ENCODE measurements around the gene SCRN2.

The SCRN2 gene

DNA sequence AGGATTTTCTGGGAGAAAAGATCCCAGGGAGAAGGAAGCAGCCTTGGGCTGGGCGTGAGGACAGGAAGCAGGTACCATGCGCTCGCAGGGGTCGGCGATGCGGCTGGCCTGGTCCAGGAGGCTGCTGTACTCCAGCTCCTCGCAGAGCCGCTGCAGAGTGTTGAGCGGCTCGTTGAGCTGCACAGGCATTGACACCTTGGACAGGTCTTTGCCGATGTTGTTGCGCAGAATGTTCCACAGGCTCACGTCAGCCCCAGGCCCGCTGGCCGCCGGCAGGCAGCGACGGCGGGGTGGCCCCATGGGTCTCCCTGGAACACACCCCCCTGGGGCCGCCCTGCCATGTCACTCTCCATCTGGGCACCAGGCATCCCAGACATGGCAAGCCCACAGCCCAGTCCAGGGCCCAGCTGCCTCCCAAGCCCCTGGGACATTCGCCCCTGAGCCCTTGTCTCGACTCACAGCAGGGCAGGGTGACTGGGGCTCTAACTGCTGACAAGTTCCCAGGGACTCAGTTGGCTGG is 27.5 kb downstream of the SCRN2 start:
- no peak overlapping the region for H3K27ac Mint-ChIP-seq
- H3K4me1 Mint-ChIP-seq, result no peaks in the 10 kb centered on the region
- no peaks in the 10 kb centered on the region for H3K9me3 Mint-ChIP-seq
- TF ChIP-seq, protein P1, sequence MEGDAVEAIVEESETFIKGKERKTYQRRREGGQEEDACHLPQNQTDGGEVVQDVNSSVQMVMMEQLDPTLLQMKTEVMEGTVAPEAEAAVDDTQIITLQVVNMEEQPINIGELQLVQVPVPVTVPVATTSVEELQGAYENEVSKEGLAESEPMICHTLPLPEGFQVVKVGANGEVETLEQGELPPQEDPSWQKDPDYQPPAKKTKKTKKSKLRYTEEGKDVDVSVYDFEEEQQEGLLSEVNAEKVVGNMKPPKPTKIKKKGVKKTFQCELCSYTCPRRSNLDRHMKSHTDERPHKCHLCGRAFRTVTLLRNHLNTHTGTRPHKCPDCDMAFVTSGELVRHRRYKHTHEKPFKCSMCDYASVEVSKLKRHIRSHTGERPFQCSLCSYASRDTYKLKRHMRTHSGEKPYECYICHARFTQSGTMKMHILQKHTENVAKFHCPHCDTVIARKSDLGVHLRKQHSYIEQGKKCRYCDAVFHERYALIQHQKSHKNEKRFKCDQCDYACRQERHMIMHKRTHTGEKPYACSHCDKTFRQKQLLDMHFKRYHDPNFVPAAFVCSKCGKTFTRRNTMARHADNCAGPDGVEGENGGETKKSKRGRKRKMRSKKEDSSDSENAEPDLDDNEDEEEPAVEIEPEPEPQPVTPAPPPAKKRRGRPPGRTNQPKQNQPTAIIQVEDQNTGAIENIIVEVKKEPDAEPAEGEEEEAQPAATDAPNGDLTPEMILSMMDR (IDR thresholded peaks at IDR 0.05; ENCODE audit: unreplicated experiment in 3 of 3), result no peak
- no peaks in the 10 kb centered on the region for H3K27me3 Mint-ChIP-seq (ENCODE audit: low read depth)
- H3K36me3 Mint-ChIP-seq (ENCODE audit: low read depth), result peaks cover 24% of the 10 kb centered on the region
- H3K4me3 Mint-ChIP-seq, result no peak overlapping the region

DNA sequence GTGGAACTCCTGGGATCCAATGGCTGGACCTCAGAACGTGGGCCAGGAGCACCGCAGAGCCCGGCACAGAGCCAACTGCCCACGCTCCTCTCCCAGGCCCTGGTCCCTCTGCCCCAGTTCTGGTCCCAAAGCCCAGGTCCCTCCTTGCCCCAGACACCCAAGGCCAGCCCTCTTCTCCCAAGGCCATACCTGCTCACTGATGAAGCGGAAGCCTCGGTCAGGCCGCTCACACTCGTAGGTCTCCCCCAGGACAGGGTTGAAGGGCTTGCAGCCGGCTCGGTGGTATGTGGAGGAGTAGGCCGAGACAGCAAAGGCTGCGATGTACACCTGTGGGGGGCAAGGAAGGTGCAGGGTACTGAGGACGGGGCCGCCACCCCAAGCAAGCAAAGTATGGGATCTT is 28.0 kb downstream of the SCRN2 start:
- Mint-ChIP-seq H3K27ac (no peak overlapping the region), H3K36me3 (ENCODE audit: low read depth) (peaks cover 24% of the 10 kb centered on the region), H3K27me3 (ENCODE audit: low read depth) (no peaks in the 10 kb centered on the region), H3K4me1 (no peaks in the 10 kb centered on the region), H3K9me3 (no peaks in the 10 kb centered on the region), H3K4me3 (no peak overlapping the region)
- TF ChIP-seq, protein P1 (IDR thresholded peaks at IDR 0.05; ENCODE audit: unreplicated experiment in 3 of 3), result no peak

DNA sequence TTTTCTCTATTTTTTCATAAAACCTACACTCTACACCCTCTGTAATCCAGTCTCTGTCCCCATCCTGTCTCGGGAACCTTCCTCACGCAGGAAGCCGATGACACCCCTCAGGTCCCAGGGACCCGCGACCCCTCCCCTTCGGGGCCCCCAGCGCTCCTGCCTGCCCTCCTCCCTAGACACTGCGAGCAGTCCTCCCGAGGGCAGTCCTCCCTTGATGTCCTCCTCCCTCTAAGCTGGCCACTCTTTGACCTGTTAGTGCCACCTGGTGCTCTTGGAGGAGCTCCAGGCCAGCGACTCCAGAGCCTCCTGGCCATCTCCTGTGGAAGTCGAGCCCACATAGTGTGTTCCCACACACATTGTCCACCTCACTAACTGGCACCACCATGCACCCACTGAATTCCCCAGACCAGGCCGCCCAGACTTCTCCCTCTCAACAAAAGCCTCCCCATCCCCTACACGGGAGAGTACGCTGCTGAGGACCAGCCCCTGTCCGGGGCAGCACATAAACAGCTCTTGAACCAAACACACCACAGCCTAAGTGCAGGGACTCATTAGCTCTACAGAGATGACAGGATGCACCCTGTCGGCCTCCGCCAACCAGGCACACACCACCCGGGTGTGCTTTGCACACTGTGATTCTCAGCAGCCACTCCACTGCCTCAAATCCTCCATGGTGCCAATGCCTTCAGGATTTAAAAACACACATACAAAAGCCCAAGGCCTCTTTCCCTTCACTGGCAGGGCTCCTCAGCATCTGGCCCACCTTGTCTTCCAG is 28.7 kb downstream of the SCRN2 start:
- H3K27ac Mint-ChIP-seq, result no peak overlapping the region
- no peaks in the 10 kb centered on the region for H3K27me3 Mint-ChIP-seq (ENCODE audit: low read depth)
- TF ChIP-seq, protein P1 (IDR thresholded peaks at IDR 0.05; ENCODE audit: unreplicated experiment in 3 of 3), result no peak
- no peaks in the 10 kb centered on the region for H3K4me1 Mint-ChIP-seq
- H3K36me3 Mint-ChIP-seq (ENCODE audit: low read depth), result peaks cover 21% of the 10 kb centered on the region
- no peaks in the 10 kb centered on the region for H3K9me3 Mint-ChIP-seq
- no peak overlapping the region for H3K4me3 Mint-ChIP-seq

DNA sequence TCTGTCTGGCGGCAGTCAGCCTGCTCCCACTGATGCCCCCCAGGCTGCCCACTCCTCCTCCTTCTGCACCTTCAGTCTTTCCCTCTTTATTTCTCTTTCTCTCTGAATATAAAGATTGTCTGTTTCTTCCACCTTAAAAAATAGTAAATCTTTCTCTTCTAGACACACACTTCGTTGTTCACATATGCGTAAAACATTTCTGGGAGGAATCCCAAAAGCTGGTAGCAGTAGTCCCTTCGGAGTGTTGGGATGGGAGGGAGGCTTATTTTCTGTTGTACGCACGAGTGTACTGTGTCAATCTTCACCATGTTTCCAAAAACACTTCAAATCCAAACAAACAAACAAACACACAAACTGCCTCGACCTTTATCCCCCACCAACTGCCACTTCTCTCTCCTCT is 29.4 kb downstream of the SCRN2 start:
- TF ChIP-seq, protein P1 (IDR thresholded peaks at IDR 0.05; ENCODE audit: unreplicated experiment in 3 of 3), result no peak
- Mint-ChIP-seq H3K27me3 (ENCODE audit: low read depth) (no peaks in the 10 kb centered on the region), H3K9me3 (no peaks in the 10 kb centered on the region), H3K27ac (no peak overlapping the region), H3K4me1 (no peaks in the 10 kb centered on the region), H3K36me3 (ENCODE audit: low read depth) (peaks cover 18% of the 10 kb centered on the region), H3K4me3 (no peak overlapping the region)

DNA sequence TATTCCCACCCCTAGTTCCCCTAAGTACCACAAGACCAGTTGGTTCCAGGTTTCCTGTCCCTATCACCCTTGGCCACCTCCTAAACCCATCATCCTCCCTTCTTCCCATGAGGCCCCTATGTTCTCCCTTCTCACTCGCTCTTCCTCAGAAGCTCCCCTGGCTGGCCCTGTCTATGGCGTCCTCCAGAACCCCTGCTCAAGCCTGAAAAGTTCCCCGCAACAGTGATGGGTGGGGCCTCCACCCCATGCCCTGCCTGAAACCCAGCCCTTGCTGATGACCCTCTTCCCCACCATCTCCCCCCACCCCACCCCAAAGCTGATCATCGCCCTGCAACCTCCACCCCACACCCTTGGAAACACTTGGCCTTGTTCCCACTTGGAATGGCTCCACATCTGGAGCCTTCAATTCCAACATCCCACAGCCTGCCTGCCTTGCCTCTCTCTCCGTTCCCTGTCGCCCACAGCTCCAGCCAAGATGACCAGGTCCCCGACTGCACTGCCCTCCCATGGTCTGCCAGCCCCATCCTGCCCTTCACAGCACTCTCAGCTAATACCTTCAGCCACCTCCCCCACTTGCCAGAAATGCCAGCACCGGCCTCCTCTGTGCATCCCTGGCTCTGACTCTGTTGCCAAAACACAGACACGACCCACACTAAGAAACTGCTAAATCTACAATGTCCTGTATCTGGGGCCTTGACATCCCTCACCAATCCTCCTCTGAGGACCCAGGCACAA is 30.0 kb downstream of the SCRN2 start:
- TF ChIP-seq, protein P1 (IDR thresholded peaks at IDR 0.05; ENCODE audit: unreplicated experiment in 3 of 3), result no peak

More for the DNA sequence above, 30.0 kb downstream of the SCRN2 start:
- H3K4me3 Mint-ChIP-seq, result no peak overlapping the region
- no peak overlapping the region for H3K27ac Mint-ChIP-seq
- peaks cover 2% of the 10 kb centered on the region for H3K4me1 Mint-ChIP-seq
- H3K36me3 Mint-ChIP-seq (ENCODE audit: low read depth), result peaks cover 18% of the 10 kb centered on the region
- no peaks in the 10 kb centered on the region for H3K27me3 Mint-ChIP-seq (ENCODE audit: low read depth)
- H3K9me3 Mint-ChIP-seq, result no peaks in the 10 kb centered on the region

Data from nephron (organoid).